ENCODE data around the gene LZTS2.
"Not testable (repeated sequence)": the region's sequence is repeated elsewhere in the genome, so short reads cannot be mapped to it uniquely, and the experiment has no call there.

DNA sequence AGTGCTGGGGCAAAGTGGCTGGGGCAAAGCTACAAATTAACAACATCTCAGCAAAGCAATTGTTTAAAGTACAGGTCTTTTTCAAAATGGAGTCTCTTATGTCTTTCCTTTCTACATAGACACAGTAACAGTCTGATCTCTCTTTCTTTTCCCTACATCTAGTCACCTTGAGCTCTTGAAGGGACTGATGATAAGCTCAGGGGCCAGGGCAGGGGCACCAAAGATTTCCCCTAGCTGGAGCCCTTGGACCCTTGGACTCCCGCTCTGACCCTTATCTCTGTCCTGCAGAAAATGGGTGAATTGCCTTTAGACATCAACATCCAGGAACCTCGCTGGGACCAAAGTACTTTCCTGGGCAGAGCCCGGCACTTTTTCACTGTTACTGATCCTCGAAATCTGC is 34.8 kb downstream of the LZTS2 start:
- TF ChIP-seq, protein P1, sequence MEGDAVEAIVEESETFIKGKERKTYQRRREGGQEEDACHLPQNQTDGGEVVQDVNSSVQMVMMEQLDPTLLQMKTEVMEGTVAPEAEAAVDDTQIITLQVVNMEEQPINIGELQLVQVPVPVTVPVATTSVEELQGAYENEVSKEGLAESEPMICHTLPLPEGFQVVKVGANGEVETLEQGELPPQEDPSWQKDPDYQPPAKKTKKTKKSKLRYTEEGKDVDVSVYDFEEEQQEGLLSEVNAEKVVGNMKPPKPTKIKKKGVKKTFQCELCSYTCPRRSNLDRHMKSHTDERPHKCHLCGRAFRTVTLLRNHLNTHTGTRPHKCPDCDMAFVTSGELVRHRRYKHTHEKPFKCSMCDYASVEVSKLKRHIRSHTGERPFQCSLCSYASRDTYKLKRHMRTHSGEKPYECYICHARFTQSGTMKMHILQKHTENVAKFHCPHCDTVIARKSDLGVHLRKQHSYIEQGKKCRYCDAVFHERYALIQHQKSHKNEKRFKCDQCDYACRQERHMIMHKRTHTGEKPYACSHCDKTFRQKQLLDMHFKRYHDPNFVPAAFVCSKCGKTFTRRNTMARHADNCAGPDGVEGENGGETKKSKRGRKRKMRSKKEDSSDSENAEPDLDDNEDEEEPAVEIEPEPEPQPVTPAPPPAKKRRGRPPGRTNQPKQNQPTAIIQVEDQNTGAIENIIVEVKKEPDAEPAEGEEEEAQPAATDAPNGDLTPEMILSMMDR (IDR thresholded peaks at IDR 0.05; ENCODE audit: low read depth, low read length, poor library complexity, severe bottlenecking) = not testable (repeated sequence)
- TF ChIP-seq EZH2phosphoT487 (IDR thresholded peaks at IDR 0.05; ENCODE audit: borderline replicate concordance, low read length) = not testable (repeated sequence)

Data from DOHH2 (cell line).